Liver (tissue), 9 donors: ENCODE measurements around the gene FAM53B. TPM values are rescaled to one million over a fixed set of nuclear protein-coding genes. Genes with fewer than 3 reads are reported as not detected.

Experiments used
- DNase-seq: peaks from one replicate; pipeline ENCODE4 v3.0.0-alpha.2; 2017; ENCODE audit warnings: low spot score
- H3K27ac ChIP-seq, 2 donors: one replicate each; pipeline ENCODE4 v1.7.0; 2013; ENCODE audit warnings: inconsistent platforms in 2 of 2, low read length in 2 of 2, control low read depth in 1 of 2, low read depth in 1 of 2, mild to moderate bottlenecking in 1 of 2
- H3K27me3 ChIP-seq, 4 donors: one replicate each; pipeline versions ENCODE4 v1.6.1 to v1.7.0; 2013; ENCODE audit warnings: low read length in 3 of 4, inconsistent platforms in 1 of 4, mild to moderate bottlenecking in 1 of 4, moderate library complexity in 1 of 4; ENCODE audit not compliant: control insufficient read depth in 4 of 4, insufficient read depth in 4 of 4
- H3K36me3 ChIP-seq, 4 donors: one replicate each; pipeline versions ENCODE4 v1.6.1 to v1.7.0; 2013; ENCODE audit warnings: low read length in 3 of 4, mild to moderate bottlenecking in 3 of 4, low read depth in 1 of 4, moderate library complexity in 1 of 4; ENCODE audit not compliant: control insufficient read depth in 4 of 4, insufficient read depth in 3 of 4
- H3K4me1 ChIP-seq, 4 donors: one replicate each; pipeline versions ENCODE4 v1.6.1 to v1.7.0; 2013; ENCODE audit warnings: low read length in 3 of 4, mild to moderate bottlenecking in 3 of 4, moderate library complexity in 1 of 4; ENCODE audit not compliant: control insufficient read depth in 4 of 4, insufficient read depth in 4 of 4
- H3K4me3 ChIP-seq, 3 donors: one replicate each; pipeline versions ENCODE4 v1.6.1 to v1.7.0; 2013; ENCODE audit warnings: low read length in 3 of 3, control low read depth in 1 of 3, low read depth in 1 of 3, mild to moderate bottlenecking in 1 of 3
- H3K9ac ChIP-seq, 2 donors: one replicate each; pipeline ENCODE4 v1.7.0; 2013; ENCODE audit warnings: low read length in 2 of 2, mild to moderate bottlenecking in 2 of 2, moderate library complexity in 2 of 2, control low read depth in 1 of 2, low read depth in 1 of 2
- H3K9me3 ChIP-seq, 4 donors: one replicate each; pipeline versions ENCODE4 v1.6.1 to v1.7.0; 2013; ENCODE audit warnings: low read length in 3 of 4; ENCODE audit not compliant: control insufficient read depth in 4 of 4
- ATF3 ChIP-seq: IDR thresholded peaks from 2 replicates; pipeline ENCODE4 v1.6.1; 2016; ENCODE audit warnings: antibody characterized with exemption
- EGR1 ChIP-seq, 2 donors: IDR thresholded peaks; 2 replicates each; pipeline ENCODE4 v1.6.1; 2016 to 2018; ENCODE audit warnings: antibody characterized with exemption in 2 of 2, low read depth in 2 of 2
- FOXA1 ChIP-seq: IDR thresholded peaks from 2 replicates; pipeline ENCODE4 v1.6.1; 2016; ENCODE audit warnings: antibody characterized with exemption
- FOXA2 ChIP-seq: IDR thresholded peaks from 2 replicates; pipeline ENCODE4 v1.6.1; 2016; ENCODE audit warnings: antibody characterized with exemption
- GABPA ChIP-seq, 2 donors: IDR thresholded peaks in 1 of 2; conservative IDR thresholded peaks in 1 of 2; 2 replicates each; pipeline ENCODE4 v1.6.1; 2016; ENCODE audit warnings: antibody characterized with exemption in 2 of 2, mild to moderate bottlenecking in 1 of 2, moderate library complexity in 1 of 2
- HNF4A ChIP-seq, 2 donors: conservative IDR thresholded peaks; 2 replicates each; pipeline ENCODE4 v1.6.1; 2016; ENCODE audit warnings: antibody characterized with exemption in 2 of 2, mild to moderate bottlenecking in 2 of 2
- HNF4G ChIP-seq: IDR thresholded peaks from 2 replicates; pipeline ENCODE4 v1.6.1; 2016; ENCODE audit warnings: antibody characterized with exemption
- MAX ChIP-seq: IDR thresholded peaks from 2 replicates; pipeline ENCODE4 v1.6.1; 2016; ENCODE audit warnings: antibody characterized with exemption
- NR2F2 ChIP-seq: IDR thresholded peaks from 2 replicates; pipeline ENCODE4 v1.6.1; 2016; ENCODE audit warnings: antibody characterized with exemption
- RAD21 ChIP-seq, 2 donors: IDR thresholded peaks; 2 replicates each; pipeline ENCODE4 v1.6.1; 2016; ENCODE audit warnings: antibody characterized with exemption in 2 of 2, mild to moderate bottlenecking in 2 of 2
- REST ChIP-seq: IDR thresholded peaks from 2 replicates; pipeline ENCODE4 v1.6.1; 2016; ENCODE audit warnings: antibody characterized with exemption, mild to moderate bottlenecking
- RXRA ChIP-seq, 2 donors: IDR thresholded peaks; 2 replicates each; pipeline ENCODE4 v1.6.1; 2017 to 2018; ENCODE audit warnings: antibody characterized with exemption in 2 of 2, mild to moderate bottlenecking in 1 of 2
- SP1 ChIP-seq: IDR thresholded peaks from 2 replicates; pipeline ENCODE4 v1.6.1; 2018; ENCODE audit warnings: antibody characterized with exemption, mild to moderate bottlenecking
- YY1 ChIP-seq: IDR thresholded peaks from 2 replicates; pipeline ENCODE4 v1.6.1; 2016; ENCODE audit warnings: antibody characterized with exemption, mild to moderate bottlenecking
- ZBTB33 ChIP-seq: IDR thresholded peaks from 2 replicates; pipeline ENCODE4 v1.6.1; 2016; ENCODE audit warnings: antibody characterized with exemption
- WGBS: extraction: QIAGEN DNeasy Blood & Tissue Kit; methylation state at CpG from one replicate; pipeline ENCODE4 v1.1.7; 2013; 5-methylcytosine and 5-hydroxymethylcytosine counted together
- polyA plus RNA-seq, 2 donors: library from polyadenylated mRNA; stranded (reverse) in 1 of 2; unstranded in 1 of 2; fragments of 200-250 nt in 1 of 2; fragments of >200 nt in 1 of 2; fragmentation: Nextera tagmentation in 1 of 2; extraction: Ambion mirVana in 1 of 2; gene quantifications; one replicate each; pipeline versions ENCODE4 v1.2.1 to v1.2.3, GENCODE V29; 2013 to 2015
- total RNA-seq, 2 donors: library from RNA; depleted of rRNA; stranded (reverse); fragments of >200 nt; gene quantifications; one replicate each; pipeline ENCODE4 v1.2.3, GENCODE V29; 2014
- TF ChIP-seq, protein P1 (sequence below): fragments of 150-350 bp; IDR thresholded peaks from 2 replicates; pipeline ENCODE4 v1.5.1; 2017; ENCODE audit warnings: improper control_type of control experiment, low read depth, low read length; ENCODE audit not compliant: missing input control
- donor health status: healthy.
- donor health status: healthy.
- donor health status: healthy.
- donor health status: healthy.
- donor health status: healthy.

The FAM53B gene
- total and polyA plus RNA-seq, 4 donors: 1.1 to 24.0 (median 6.3) TPM

- Histone ChIP-seq H3K9me3 (no peaks in the 10 kb centered on the region), H3K36me3 (peaks cover 0 to 2% (median 0%) of the 10 kb centered on the region in 4 donors), H3K27me3 (no peaks in the 10 kb centered on the region), H3K4me1 (no peaks in the 10 kb centered on the region), H3K27ac (no peak overlapping the region), H3K9ac (no peak overlapping the region), H3K4me3 (no peak overlapping the region)
- no peak for DNase-seq
- WGBS: 95% methylated on average over 14 of the region's 14 CpGs
- no peak for TF ChIP-seq ZBTB33
- no peak for TF ChIP-seq HNF4A (conservative IDR thresholded peaks at IDR 0.05)
- no peak for TF ChIP-seq GABPA (IDR thresholded peaks at IDR 0.05 in 1 of 2, conservative IDR thresholded peaks at IDR 0.05 in 1 of 2)
- TF ChIP-seq FOXA1: no peak
- TF ChIP-seq, protein P1, sequence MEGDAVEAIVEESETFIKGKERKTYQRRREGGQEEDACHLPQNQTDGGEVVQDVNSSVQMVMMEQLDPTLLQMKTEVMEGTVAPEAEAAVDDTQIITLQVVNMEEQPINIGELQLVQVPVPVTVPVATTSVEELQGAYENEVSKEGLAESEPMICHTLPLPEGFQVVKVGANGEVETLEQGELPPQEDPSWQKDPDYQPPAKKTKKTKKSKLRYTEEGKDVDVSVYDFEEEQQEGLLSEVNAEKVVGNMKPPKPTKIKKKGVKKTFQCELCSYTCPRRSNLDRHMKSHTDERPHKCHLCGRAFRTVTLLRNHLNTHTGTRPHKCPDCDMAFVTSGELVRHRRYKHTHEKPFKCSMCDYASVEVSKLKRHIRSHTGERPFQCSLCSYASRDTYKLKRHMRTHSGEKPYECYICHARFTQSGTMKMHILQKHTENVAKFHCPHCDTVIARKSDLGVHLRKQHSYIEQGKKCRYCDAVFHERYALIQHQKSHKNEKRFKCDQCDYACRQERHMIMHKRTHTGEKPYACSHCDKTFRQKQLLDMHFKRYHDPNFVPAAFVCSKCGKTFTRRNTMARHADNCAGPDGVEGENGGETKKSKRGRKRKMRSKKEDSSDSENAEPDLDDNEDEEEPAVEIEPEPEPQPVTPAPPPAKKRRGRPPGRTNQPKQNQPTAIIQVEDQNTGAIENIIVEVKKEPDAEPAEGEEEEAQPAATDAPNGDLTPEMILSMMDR: no peak
- no peak for TF ChIP-seq FOXA2
- TF ChIP-seq REST: no peak
- no peak for TF ChIP-seq MAX
- TF ChIP-seq ATF3: no peak
- TF ChIP-seq EGR1 (IDR thresholded peaks at IDR 0.05; ENCODE audit: low read depth in 2 of 2): no peak
- no peak for TF ChIP-seq RXRA (IDR thresholded peaks at IDR 0.05)
- TF ChIP-seq NR2F2: no peak
- no peak for TF ChIP-seq RAD21 (IDR thresholded peaks at IDR 0.05)
- no peak for TF ChIP-seq SP1
- no peak for TF ChIP-seq YY1
- no peak for TF ChIP-seq HNF4G
These were observed 136.0 kb downstream of the FAM53B start for GRCh38 chr10:124608093-124608721.
